DND-41 (cell line): ENCODE results near the gene ELOVL5.
"Not testable (repeated sequence)": the region's sequence is repeated elsewhere in the genome, so short reads cannot be mapped to it uniquely, and the experiment has no call there.

Source experiments
- ATAC-seq: fragments of 200-7000 bp; cut with Tn5 transposase; 3 replicates; pipeline ENCODE4 v1.9.1; 2021; ENCODE audit warnings: low read depth; ENCODE audit not compliant: insufficient read depth
- DNase-seq: peaks from one replicate; pipeline ENCODE4 v3.0.0-alpha.2; 2020
- H2AFZ ChIP-seq: 2 replicates; pipeline ENCODE4 v1.6.0; 2012; ENCODE audit warnings: low read depth, low read length
- H3K27ac ChIP-seq: 2 replicates; pipeline ENCODE4 v1.5.1; 2012; ENCODE audit warnings: low read length, inconsistent platforms
- H3K27me3 ChIP-seq: fragments of 200-600 bp; sonication (generic); 2 replicates; pipeline ENCODE4 v1.6.0; 2012; ENCODE audit warnings: low read length, mild to moderate bottlenecking, inconsistent platforms; ENCODE audit not compliant: insufficient read depth, poor library complexity
- H3K36me3 ChIP-seq: 2 replicates; pipeline ENCODE4 v1.5.1; 2012; ENCODE audit warnings: low read length, inconsistent platforms; ENCODE audit not compliant: insufficient read depth
- H3K4me1 ChIP-seq: 2 replicates; pipeline ENCODE4 v1.5.1; 2012; ENCODE audit warnings: mild to moderate bottlenecking, low read length; ENCODE audit not compliant: insufficient read depth
- H3K4me2 ChIP-seq: 2 replicates; pipeline ENCODE4 v1.6.0; 2012; ENCODE audit warnings: mild to moderate bottlenecking, moderate library complexity, low read length, inconsistent platforms; ENCODE audit not compliant: insufficient read depth
- H3K4me3 ChIP-seq, 2 experiments: fragments of 200-600 bp in 1 of 2; shearing (Covaris generic) in 1 of 2; 2 replicates each; pipeline ENCODE4 v1.5.1; 2012 to 2016; ENCODE audit warnings: inconsistent platforms in 2 of 2, low read length in 2 of 2, mild to moderate bottlenecking in 2 of 2, low read depth in 1 of 2, moderate library complexity in 1 of 2
- H3K79me2 ChIP-seq: 2 replicates; pipeline ENCODE4 v1.6.0; 2012; ENCODE audit warnings: low read length, inconsistent platforms; ENCODE audit not compliant: insufficient read depth
- H3K9ac ChIP-seq: 2 replicates; pipeline ENCODE4 v1.6.0; 2012; ENCODE audit warnings: low read depth, mild to moderate bottlenecking, inconsistent platforms, low read length, moderate library complexity
- H3K9me3 ChIP-seq: 2 replicates; pipeline ENCODE4 v1.5.1; 2012; ENCODE audit warnings: low read length, moderate library complexity, mild to moderate bottlenecking, inconsistent platforms; ENCODE audit not compliant: insufficient read depth, severe bottlenecking
- H4K20me1 ChIP-seq: 2 replicates; pipeline ENCODE4 v1.6.0; 2012; ENCODE audit warnings: low read length; ENCODE audit not compliant: insufficient read depth
- CTCF ChIP-seq: IDR thresholded peaks from 2 replicates; pipeline ENCODE4 v1.5.1; 2012; ENCODE audit warnings: borderline replicate concordance, low read length, moderate library complexity, mild to moderate bottlenecking; ENCODE audit not compliant: poor library complexity, severe bottlenecking; ENCODE audit errors: extremely low read depth
- EZH2 ChIP-seq: IDR thresholded peaks from 3 replicates; pipeline ENCODE4 v1.6.1; 2012; ENCODE audit warnings: borderline replicate concordance, low read depth, mild to moderate bottlenecking, moderate library complexity, low read length, inconsistent platforms; ENCODE audit not compliant: severe bottlenecking

Gene ELOVL5

GRCh38 chr6:53309059-53309900, 39.5 kb downstream of the ELOVL5 start:
- H3K36me3 ChIP-seq = peaks cover 4% of the 10 kb centered on the region; the same call in 1 of the 2 replicates
- H3K4me2 ChIP-seq = peak overlapping the region; percentile 52
- H3K27ac ChIP-seq = peak overlapping the region; percentile 97
- H3K4me1 ChIP-seq = peaks cover 82% of the 10 kb centered on the region
- peak overlapping the region; percentile 68 for H3K9ac ChIP-seq
- H3K79me2 ChIP-seq = peaks cover 83% of the 10 kb centered on the region
- peaks cover 8% of the 10 kb centered on the region; the same call in 1 of the 2 replicates for H4K20me1 ChIP-seq
- peak overlapping the region in 1 of 2 experiments; percentile 39; a peak in 2 of 4 replicates for H3K4me3 ChIP-seq
- no peaks in the 10 kb centered on the region for H3K27me3 ChIP-seq
- no peak overlapping the region for H2AFZ ChIP-seq
- no peaks in the 10 kb centered on the region for H3K9me3 ChIP-seq
- TF ChIP-seq EZH2 (no peak), CTCF (no peak)
- DNase-seq = peak; percentile 87
- peak; percentile 78 for ATAC-seq

- no peak overlapping the region for H2AFZ ChIP-seq
- H3K9ac ChIP-seq = no peak overlapping the region
- TF ChIP-seq CTCF = no peak
- TF ChIP-seq EZH2 = no peak
- H3K9me3 ChIP-seq = no peaks in the 10 kb centered on the region
- H3K79me2 ChIP-seq = peaks cover 82% of the 10 kb centered on the region
- peak overlapping the region; percentile 97 for H3K27ac ChIP-seq
- no peak for DNase-seq
- H3K4me3 ChIP-seq = no peak overlapping the region
- H3K4me1 ChIP-seq = peaks cover 82% of the 10 kb centered on the region
- peaks cover 4% of the 10 kb centered on the region; the same call in 1 of the 2 replicates for H3K36me3 ChIP-seq
- no peaks in the 10 kb centered on the region for H3K27me3 ChIP-seq
- H4K20me1 ChIP-seq = peaks cover 10% of the 10 kb centered on the region; the same call in 1 of the 2 replicates
- ATAC-seq = no peak
- H3K4me2 ChIP-seq = no peak overlapping the region
These were observed 41.9 kb downstream of the ELOVL5 start for GRCh38 chr6:53306819-53307347.

- H4K20me1 ChIP-seq = peaks cover 14% of the 10 kb centered on the region
- not testable (repeated sequence) for DNase-seq, ATAC-seq, H3K9me3 ChIP-seq, H3K36me3 ChIP-seq, H2AFZ ChIP-seq, H3K4me3 ChIP-seq, H3K27me3 ChIP-seq, H3K4me2 ChIP-seq, H3K9ac ChIP-seq
- H3K79me2 ChIP-seq = peaks cover 82% of the 10 kb centered on the region
- H3K27ac ChIP-seq = peak overlapping the region; percentile 97
- peaks cover 82% of the 10 kb centered on the region for H3K4me1 ChIP-seq
These were observed 42.5 kb downstream of the ELOVL5 start for GRCh38 chr6:53306217-53306616.

GRCh38 chr6:53305506-53306005, 43.2 kb downstream of the ELOVL5 start:
- not testable (repeated sequence) for H3K9ac ChIP-seq, H3K36me3 ChIP-seq, H3K4me3 ChIP-seq, H3K27me3 ChIP-seq, H3K4me2 ChIP-seq, DNase-seq, H2AFZ ChIP-seq, H3K9me3 ChIP-seq, ATAC-seq, H3K27ac ChIP-seq
- peaks cover 21% of the 10 kb centered on the region for H4K20me1 ChIP-seq
- peaks cover 83% of the 10 kb centered on the region for H3K79me2 ChIP-seq
- H3K4me1 ChIP-seq = peaks cover 82% of the 10 kb centered on the region

- DNase-seq, H3K36me3 ChIP-seq, H3K27me3 ChIP-seq, H3K4me2 ChIP-seq, H3K27ac ChIP-seq, H3K9ac ChIP-seq, ATAC-seq, H3K9me3 ChIP-seq, H3K4me3 ChIP-seq, H2AFZ ChIP-seq: not testable (repeated sequence)
- H3K79me2 ChIP-seq = peaks cover 83% of the 10 kb centered on the region
- peaks cover 82% of the 10 kb centered on the region for H3K4me1 ChIP-seq
- H4K20me1 ChIP-seq = peaks cover 27% of the 10 kb centered on the region
These were observed 43.8 kb downstream of the ELOVL5 start for GRCh38 chr6:53304953-53305352.
